H9 (cell line): ENCODE measurements around the gene THAP5. TPM values are rescaled to one million over a fixed set of nuclear protein-coding genes. Genes with fewer than 3 reads are reported as not detected.
"Not testable (repeated sequence)": the region's sequence is repeated elsewhere in the genome, so short reads cannot be mapped to it uniquely, and the experiment has no call there.

Experiments used
- DNase-seq: peaks from one replicate; pipeline ENCODE4 v3.0.0-alpha.2; 2017
- H2AFZ ChIP-seq: one replicate; pipeline ENCODE4 v1.6.1; 2013; ENCODE audit warnings: mild to moderate bottlenecking, low read length, control low read depth, moderate library complexity
- H2AK5ac ChIP-seq: 2 replicates; pipeline ENCODE4 v1.6.1; 2013; ENCODE audit warnings: low read length, control low read depth, mixed read lengths; ENCODE audit not compliant: insufficient read length
- H2BK120ac ChIP-seq: one replicate; pipeline ENCODE4 v1.6.1; 2013; ENCODE audit warnings: low read depth, mild to moderate bottlenecking, low read length, control low read depth, inconsistent platforms; ENCODE audit not compliant: poor library complexity, severe bottlenecking
- H2BK12ac ChIP-seq: 2 replicates; pipeline ENCODE4 v1.6.1; 2013; ENCODE audit warnings: low read length, control low read depth, mixed read lengths, low read depth; ENCODE audit not compliant: insufficient read length
- H2BK15ac ChIP-seq: 2 replicates; pipeline ENCODE4 v1.6.1; 2013; ENCODE audit warnings: low read depth, low read length, control low read depth
- H2BK20ac ChIP-seq: one replicate; pipeline ENCODE4 v1.6.1; 2013; ENCODE audit warnings: low read depth, mild to moderate bottlenecking, low read length, control low read depth, inconsistent platforms; ENCODE audit not compliant: poor library complexity, severe bottlenecking
- H2BK5ac ChIP-seq: 2 replicates; pipeline ENCODE4 v1.6.1; 2013; ENCODE audit warnings: low read length, control low read depth, mixed read lengths; ENCODE audit not compliant: insufficient read length
- H3K14ac ChIP-seq: 2 replicates; pipeline ENCODE4 v1.6.1; 2013; ENCODE audit warnings: low read length, control low read depth; ENCODE audit not compliant: insufficient read depth
- H3K18ac ChIP-seq: 2 replicates; pipeline ENCODE4 v1.6.1; 2013; ENCODE audit warnings: low read depth, mild to moderate bottlenecking, mixed read lengths, low read length, control low read depth; ENCODE audit not compliant: insufficient read length
- H3K23ac ChIP-seq: 2 replicates; pipeline ENCODE4 v1.6.1; 2013; ENCODE audit warnings: low read length, control low read depth, mixed read lengths, low read depth; ENCODE audit not compliant: insufficient read length
- H3K23me2 ChIP-seq: 2 replicates; pipeline ENCODE4 v1.6.1; 2013; ENCODE audit warnings: low read depth, mild to moderate bottlenecking, mixed read lengths, low read length, control low read depth; ENCODE audit not compliant: insufficient read length, poor library complexity, severe bottlenecking
- H3K27ac ChIP-seq: 2 replicates; pipeline ENCODE4 v1.5.1; 2013; ENCODE audit warnings: low read length, control low read depth, mixed read lengths, low read depth; ENCODE audit not compliant: insufficient read length
- H3K27me3 ChIP-seq: 2 replicates; pipeline ENCODE4 v1.6.1; 2013; ENCODE audit warnings: low read length, control low read depth, inconsistent platforms; ENCODE audit not compliant: insufficient read depth
- H3K4ac ChIP-seq: 2 replicates; pipeline ENCODE4 v1.6.1; 2013; ENCODE audit warnings: low read depth, mild to moderate bottlenecking, control low read depth, inconsistent platforms, low read length, moderate library complexity
- H3K4me1 ChIP-seq: 2 replicates; pipeline ENCODE4 v1.6.1; 2013; ENCODE audit warnings: low read length, control low read depth, inconsistent platforms; ENCODE audit not compliant: insufficient read depth
- H3K4me2 ChIP-seq: 2 replicates; pipeline ENCODE4 v1.6.1; 2013; ENCODE audit warnings: low read length, control low read depth, mixed read lengths; ENCODE audit not compliant: insufficient read length, insufficient read depth
- H3K56ac ChIP-seq: 2 replicates; pipeline ENCODE4 v1.6.1; 2013; ENCODE audit warnings: low read depth, mild to moderate bottlenecking, mixed read lengths, low read length, control low read depth; ENCODE audit not compliant: insufficient read length
- H3K79me1 ChIP-seq: 2 replicates; pipeline ENCODE4 v1.6.1; 2013; ENCODE audit warnings: low read depth, mild to moderate bottlenecking, moderate library complexity, low read length, control low read depth, inconsistent platforms; ENCODE audit not compliant: insufficient read depth, poor library complexity, severe bottlenecking
- H3K79me2 ChIP-seq: 2 replicates; pipeline ENCODE4 v1.6.1; 2013; ENCODE audit warnings: low read length, control low read depth, inconsistent platforms; ENCODE audit not compliant: insufficient read depth
- H3K9ac ChIP-seq: 2 replicates; pipeline ENCODE4 v1.6.1; 2013; ENCODE audit warnings: low read length, control low read depth, mixed read lengths; ENCODE audit not compliant: insufficient read length; ENCODE audit errors: extremely low read depth
- H3K9me3 ChIP-seq: one replicate; pipeline ENCODE4 v1.6.1; 2013; ENCODE audit warnings: low read depth, low read length, inconsistent platforms; ENCODE audit not compliant: control insufficient read depth
- H3T11ph ChIP-seq: one replicate; pipeline ENCODE4 v1.6.1; 2013; ENCODE audit warnings: mild to moderate bottlenecking, low read length, control low read depth, inconsistent platforms
- H4K20me1 ChIP-seq: one replicate; pipeline ENCODE4 v1.6.1; 2013; ENCODE audit not compliant: control insufficient read depth, insufficient read length, insufficient read depth
- H4K5ac ChIP-seq: 2 replicates; pipeline ENCODE4 v1.6.1; 2013; ENCODE audit warnings: low read depth, mild to moderate bottlenecking, mixed read lengths, low read length, control low read depth; ENCODE audit not compliant: insufficient read length
- H4K8ac ChIP-seq: replicated peaks from 2 replicates; pipeline ENCODE4 v1.6.1; 2013; ENCODE audit warnings: low read length, control low read depth, mixed read lengths, low read depth; ENCODE audit not compliant: insufficient read length
- H4K91ac ChIP-seq: 2 replicates; pipeline ENCODE4 v1.6.1; 2013; ENCODE audit warnings: low read depth, mild to moderate bottlenecking, moderate library complexity, mixed read lengths, low read length, control low read depth; ENCODE audit not compliant: insufficient read length
- H3K27ac Mint-ChIP-seq, 3 experiments: 2 replicates in 2 of 3; 3 replicates in 1 of 3; pipeline ENCODE4 v1.8.0; 2020 to 2021; ENCODE audit warnings: mixed read lengths in 3 of 3, mild to moderate bottlenecking in 1 of 3, moderate library complexity in 1 of 3
- H3K27me3 Mint-ChIP-seq: 2 replicates; pipeline ENCODE4 v1.8.0; 2021; ENCODE audit warnings: low read depth, mild to moderate bottlenecking, moderate library complexity, mixed read lengths
- H3K36me3 Mint-ChIP-seq, 3 experiments: 2 replicates in 2 of 3; 3 replicates in 1 of 3; pipeline ENCODE4 v1.8.0; 2020 to 2021; ENCODE audit warnings: low read depth in 3 of 3, mixed read lengths in 3 of 3; ENCODE audit not compliant: insufficient read depth in 1 of 3
- H3K4me1 Mint-ChIP-seq, 2 experiments: 2 replicates each; pipeline ENCODE4 v1.8.0; 2020; ENCODE audit warnings: mixed read lengths in 2 of 2
- H3K4me3 Mint-ChIP-seq, 2 experiments: 2 replicates in 1 of 2; 3 replicates in 1 of 2; pipeline ENCODE4 v1.8.0; 2020 to 2021; ENCODE audit warnings: mild to moderate bottlenecking in 2 of 2, mixed read lengths in 2 of 2, moderate library complexity in 1 of 2
- H3K9me3 Mint-ChIP-seq, 2 experiments: 2 replicates in 1 of 2; 3 replicates in 1 of 2; pipeline ENCODE4 v1.8.0; 2020; ENCODE audit warnings: mild to moderate bottlenecking in 2 of 2, mixed read lengths in 2 of 2, moderate library complexity in 1 of 2
- WGBS: extraction: QIAGEN DNeasy Blood & Tissue Kit; methylation state at CpG from one replicate; pipeline ENCODE4 v1.1.7; 2013; ENCODE audit warnings: missing lambda C conversion rate, low lambda C conversion rate, mixed read lengths; ENCODE audit not compliant: insufficient read length; ENCODE audit errors: extremely low coverage; 5-methylcytosine and 5-hydroxymethylcytosine counted together
- total RNA-seq: library from RNA; stranded (reverse); gene quantifications from 2 replicates; pipeline ENCODE4 v1.2.1, GENCODE V29; 2021

THAP5 gene
- total RNA-seq, 1 experiment from 2014 or later, result 20.6 TPM

DNA sequence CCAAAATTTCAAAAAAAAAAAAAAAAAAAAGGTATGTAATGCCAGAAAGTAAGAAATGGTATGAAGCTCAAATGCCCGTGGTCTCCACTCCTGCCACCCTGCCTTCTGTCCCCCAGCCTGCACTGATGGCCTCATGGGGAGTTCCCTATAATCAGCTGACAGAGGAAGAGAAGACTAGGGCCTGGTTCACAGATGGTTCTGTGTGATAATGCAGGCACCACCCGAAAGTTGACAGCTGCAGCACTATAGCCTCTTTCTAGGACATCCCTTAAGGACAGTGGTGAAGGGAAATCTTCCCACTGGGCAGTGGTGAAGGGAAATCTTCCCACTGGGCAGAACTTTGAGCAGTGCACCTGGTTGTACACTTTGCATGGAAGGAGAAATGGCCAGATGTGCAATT lies 31.3 kb downstream of the THAP5 start:
- H3K79me2 ChIP-seq, H2AFZ ChIP-seq, H3K56ac ChIP-seq, H3K4me2 ChIP-seq, H3K14ac ChIP-seq, H2BK120ac ChIP-seq, H4K8ac ChIP-seq, H3K4me3 Mint-ChIP-seq, H3K23ac ChIP-seq, H2BK20ac ChIP-seq, H3K9ac ChIP-seq, H2BK15ac ChIP-seq, H3K27ac Mint-ChIP-seq, H3K23me2 ChIP-seq, H3K27me3 ChIP-seq, H3K4me1 ChIP-seq, H3K27ac ChIP-seq, H3K9me3 ChIP-seq, H3K18ac ChIP-seq, H4K20me1 ChIP-seq, H3K9me3 Mint-ChIP-seq, H2BK12ac ChIP-seq, H2AK5ac ChIP-seq, H4K91ac ChIP-seq, H2BK5ac ChIP-seq, H3K27me3 Mint-ChIP-seq, H3T11ph ChIP-seq, H3K79me1 ChIP-seq, H4K5ac ChIP-seq, DNase-seq, H3K4ac ChIP-seq: not testable (repeated sequence)
- Mint-ChIP-seq H3K36me3 (peaks cover 0 to 15% (median 9%) of the 10 kb centered on the region in 3 experiments; a peak in 5 of 7 replicates), H3K4me1 (peaks cover 16 to 24% of the 10 kb centered on the region in 2 experiments)
- no CpG with 5 or more reads among the region's 2 CpGs for WGBS
